Heart right ventricle (tissue), 16 donors: ENCODE measurements around the gene SMCO1. TPM values are rescaled to one million over a fixed set of nuclear protein-coding genes. Genes with fewer than 3 reads are reported as not detected.
A peak's percentile ranks its signal among the peaks of the same experiment; 100 is the strongest.

Experiments used
- ATAC-seq, 8 donors: fragments of 200-7000 bp; cut with Tn5 transposase; one replicate each; pipeline ENCODE4 v1.9.1; 2020; ENCODE audit warnings: mild to moderate bottlenecking in 8 of 8, moderate library complexity in 8 of 8, moderate number of reproducible peaks in 1 of 8
- DNase-seq, 2 donors: peaks; one replicate each; pipeline ENCODE4 v3.0.0-alpha.2; 2020
- H3K27ac ChIP-seq, 10 donors: fragments of 200-600 bp; sonication (generic) in 2 of 10; one replicate each; pipeline versions ENCODE4 v1.5.0 to v1.8.0; 2020 to 2022; ENCODE audit warnings: mild to moderate bottlenecking in 3 of 10
- H3K27me3 ChIP-seq, 7 donors: fragments of 200-600 bp; one replicate each; pipeline ENCODE4 v1.8.0; 2021 to 2022; ENCODE audit warnings: mild to moderate bottlenecking in 2 of 7
- H3K36me3 ChIP-seq, 9 donors: fragments of 200-600 bp; sonication (generic) in 1 of 9; one replicate each; pipeline versions ENCODE4 v1.5.0 to v1.8.0; 2020 to 2022; ENCODE audit warnings: mild to moderate bottlenecking in 2 of 9
- H3K4me1 ChIP-seq, 9 donors: fragments of 200-600 bp; sonication (generic) in 1 of 9; one replicate each; pipeline versions ENCODE4 v1.5.0 to v1.8.0; 2020 to 2022; ENCODE audit warnings: mild to moderate bottlenecking in 4 of 9
- H3K4me3 ChIP-seq, 10 donors: fragments of 200-600 bp; sonication (generic) in 2 of 10; one replicate each; pipeline versions ENCODE4 v1.5.0 to v1.8.0; 2020 to 2022; ENCODE audit warnings: mild to moderate bottlenecking in 7 of 10, moderate library complexity in 2 of 10
- H3K9me3 ChIP-seq, 11 donors: fragments of 200-600 bp in 10 of 11; sonication (generic) in 2 of 11; one replicate each; pipeline versions ENCODE4 v1.5.0 to v1.8.0; 2013 to 2022; ENCODE audit warnings: mild to moderate bottlenecking in 2 of 11, control low read depth in 1 of 11, moderate library complexity in 1 of 11
- CTCF ChIP-seq, 9 donors: fragments of 200-600 bp; sonication (generic) in 2 of 9; IDR thresholded peaks; one replicate each; pipeline versions ENCODE4 v1.5.0 to v1.8.0; 2021 to 2022; ENCODE audit warnings: antibody characterized with exemption in 9 of 9, mild to moderate bottlenecking in 5 of 9, moderate library complexity in 1 of 9
- WGBS, 2 donors: extraction: QIAGEN DNeasy Blood & Tissue Kit; methylation state at CpG; one replicate each; pipeline ENCODE4 v1.1.7; 2013; ENCODE audit warnings: inconsistent platforms in 1 of 2; 5-methylcytosine and 5-hydroxymethylcytosine counted together
- intact Hi-C, 10 donors: fragments of 100-400 bp; cut with DNase I; formaldehyde crosslinking; loops; one replicate each; pipeline versions ENCODE4 v1.11.1 to v1.14.2; 2022
- polyA plus RNA-seq, 2 donors: library from polyadenylated mRNA; stranded (reverse); fragments of 200-250 nt; gene quantifications; one replicate each; pipeline ENCODE4 v1.2.3, GENCODE V29; 2013
- total RNA-seq, 10 donors: library from RNA; stranded (reverse); fragmentation: NEBNext Ultra II Directional in 3 of 10; extraction: Animal tissue kit (Norgen Biotek cat#: 25700) in 3 of 10; gene quantifications; one replicate each; pipeline versions ENCODE4 v1.2.1 to v1.2.4, GENCODE V29; 2021 to 2023
- donor health status: Arrhythmogenic right ventricular cardiomyopathy.
- donor health status: ischemic (EF 13 %, LVEDD 7.1; RV severe dilation, severe dysfunction).
- donor health status: healthy with polysubstance abuse.
- donor health status: DM: no; HTN: yes; CAD: no.
- donor health status: DM: no; HTN: no; CAD: no.
- donor health status: ischemic (EF 25% LVEDD 6.9; RV normal size, moderate dysfunction).
- donor health status: ischemic (EF 25% LVEDD 5.7; RV mildly dilated, moderate dysfunction).
- donor health status: healthy.
- donor health status: DM: yes; HTN: yes; CAD: no.
- donor health status: Ischemic cardiomyopathy.
- donor health status: ischemic (EF 35%, LVEDD 5.7; RV mildly dilated, moderate dysfunction).
- donor health status: nonischemic (EF 11% LVEDD 7.7; RV severe dilation, severe dysfunction).
- donor health status: DM: yes; HTN: yes; CAD: no.
- donor health status: PGD.
- donor health status: ischemic (EF 29% LVEDD 5.4; RV normal size, mild dysfunction).
- donor health status: nonischemic (EF 23%, LVEDD 6.1; RV moderate dilation, normal function).

The SMCO1 gene
- total and polyA plus RNA-seq, 12 donors: 3.2 to 143 (median 58.8) TPM

- no peak overlapping the region for H3K27ac ChIP-seq
- no peaks in the 10 kb centered on the region for H3K27me3 ChIP-seq
- DNase-seq: no peak
- peaks cover 0 to 13% (median 5%) of the 10 kb centered on the region in 9 donors for H3K4me1 ChIP-seq
- peaks cover 0 to 45% (median 24%) of the 10 kb centered on the region in 9 donors for H3K36me3 ChIP-seq
- no peak for TF ChIP-seq CTCF (IDR thresholded peaks at IDR 0.05)
- intact Hi-C loops: no loop called here
- WGBS, 2 donors: 86% methylated on average over 10 of the region's 10 CpGs
- H3K4me3 ChIP-seq: no peak overlapping the region
- no peaks in the 10 kb centered on the region for H3K9me3 ChIP-seq
- ATAC-seq: no peak
These were observed 25.4 kb downstream of the SMCO1 start for GRCh38 chr3:196489747-196490146.

GRCh38 chr3:196486263-196486662, 28.9 kb downstream of the SMCO1 start:
- Histone ChIP-seq H3K36me3 (peaks cover 0 to 73% (median 57%) of the 10 kb centered on the region in 9 donors), H3K9me3 (no peaks in the 10 kb centered on the region), H3K4me3 (no peak overlapping the region), H3K27me3 (no peaks in the 10 kb centered on the region), H3K4me1 (peaks cover 0 to 11% (median 4%) of the 10 kb centered on the region in 9 donors), H3K27ac (no peak overlapping the region)
- 78 to 83% methylated on average over 8 of the region's 8 CpGs for WGBS, 2 donors
- TF ChIP-seq CTCF (IDR thresholded peaks at IDR 0.05): peak in 7 of 9 donors; percentile 40 to 58 (median 49)
- DNase-seq: no peak
- intact Hi-C loops: no loop called here
- ATAC-seq: no peak

- Histone ChIP-seq H3K27ac (no peak overlapping the region), H3K27me3 (no peaks in the 10 kb centered on the region), H3K4me3 (no peak overlapping the region), H3K9me3 (no peaks in the 10 kb centered on the region), H3K4me1 (no peaks in the 10 kb centered on the region), H3K36me3 (peaks cover 0 to 100% (median 61%) of the 10 kb centered on the region in 9 donors)
- WGBS, 2 donors: 97 to 99% methylated on average over 4 of the region's 4 CpGs
- no peak for TF ChIP-seq CTCF (IDR thresholded peaks at IDR 0.05)
- DNase-seq: no peak
- intact Hi-C loops: no loop called here
- ATAC-seq: no peak
These were observed 37.5 kb downstream of the SMCO1 start for GRCh38 chr3:196477678-196478077.

GRCh38 chr3:196472286-196472685, 42.9 kb downstream of the SMCO1 start:
- Histone ChIP-seq H3K27ac (no peak overlapping the region), H3K4me3 (no peak overlapping the region), H3K27me3 (no peaks in the 10 kb centered on the region), H3K36me3 (peaks cover 0 to 91% (median 49%) of the 10 kb centered on the region in 9 donors), H3K4me1 (no peaks in the 10 kb centered on the region), H3K9me3 (no peaks in the 10 kb centered on the region)
- DNase-seq (no peak), ATAC-seq (no peak)
- TF ChIP-seq CTCF (IDR thresholded peaks at IDR 0.05): no peak
- intact Hi-C loops: no loop called here
- 92 to 96% methylated on average over 8 of the region's 8 CpGs for WGBS, 2 donors
